ENCODE data around the gene CBX5.
"Not testable (repeated sequence)": the region's sequence is repeated elsewhere in the genome, so short reads cannot be mapped to it uniquely, and the experiment has no call there.

The CBX5 gene

DNA sequence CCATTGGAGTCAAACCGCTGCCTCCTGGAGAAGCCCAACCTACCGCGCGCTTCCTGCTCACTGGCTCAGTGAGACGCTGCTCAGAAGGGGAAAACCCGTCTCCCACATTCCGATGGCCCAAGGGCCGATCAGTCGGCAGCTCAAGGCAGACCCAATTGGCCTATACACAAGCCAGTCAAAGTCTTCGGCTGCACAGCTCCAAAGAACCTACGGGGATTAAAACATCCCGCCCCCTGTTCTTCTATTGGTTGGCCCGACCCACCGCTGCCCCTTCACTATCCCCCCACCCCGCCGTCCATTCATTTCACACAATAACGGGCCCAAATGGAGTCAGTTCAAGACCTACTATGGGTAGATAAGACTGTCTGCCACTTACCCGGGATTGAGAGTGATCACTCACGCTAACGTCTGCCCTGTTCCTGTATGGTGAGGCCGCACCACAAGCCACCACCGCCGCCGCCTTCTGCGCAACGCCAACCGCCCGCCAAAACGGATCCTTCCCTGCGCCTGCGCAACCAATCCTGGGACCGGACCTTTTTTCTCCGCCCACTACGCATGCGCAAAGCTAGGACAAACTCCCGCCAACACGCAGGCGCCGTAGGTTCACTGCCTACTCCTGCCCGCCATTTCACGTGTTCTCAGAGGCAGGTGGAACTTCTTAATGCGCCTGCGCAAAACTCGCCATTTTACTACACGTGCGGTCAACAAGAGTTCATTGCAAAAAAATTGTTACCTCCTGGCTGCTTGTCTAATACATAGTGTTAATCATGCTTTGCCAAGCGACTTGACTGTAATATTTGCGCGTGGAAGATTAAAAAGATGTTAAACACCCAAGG is at the start of gene CBX5:
TSS of gene CBX5 (minus strand) at position 491 of the 836 bp plus-strand sequence. CDS start 22,472 bp downstream, outside the sequence.
- peak; percentile 100 for DNase-seq (ENCODE audit: low read depth)

- DNase-seq (ENCODE audit: low read depth), result no peak
Observed at GRCh38 chr12:54328595-54329337, 48.8 kb upstream of the CBX5 start.

- DNase-seq (ENCODE audit: low read depth), result not testable (repeated sequence)
Observed at GRCh38 chr12:54325442-54326109, 45.7 kb upstream of the CBX5 start.

DNA sequence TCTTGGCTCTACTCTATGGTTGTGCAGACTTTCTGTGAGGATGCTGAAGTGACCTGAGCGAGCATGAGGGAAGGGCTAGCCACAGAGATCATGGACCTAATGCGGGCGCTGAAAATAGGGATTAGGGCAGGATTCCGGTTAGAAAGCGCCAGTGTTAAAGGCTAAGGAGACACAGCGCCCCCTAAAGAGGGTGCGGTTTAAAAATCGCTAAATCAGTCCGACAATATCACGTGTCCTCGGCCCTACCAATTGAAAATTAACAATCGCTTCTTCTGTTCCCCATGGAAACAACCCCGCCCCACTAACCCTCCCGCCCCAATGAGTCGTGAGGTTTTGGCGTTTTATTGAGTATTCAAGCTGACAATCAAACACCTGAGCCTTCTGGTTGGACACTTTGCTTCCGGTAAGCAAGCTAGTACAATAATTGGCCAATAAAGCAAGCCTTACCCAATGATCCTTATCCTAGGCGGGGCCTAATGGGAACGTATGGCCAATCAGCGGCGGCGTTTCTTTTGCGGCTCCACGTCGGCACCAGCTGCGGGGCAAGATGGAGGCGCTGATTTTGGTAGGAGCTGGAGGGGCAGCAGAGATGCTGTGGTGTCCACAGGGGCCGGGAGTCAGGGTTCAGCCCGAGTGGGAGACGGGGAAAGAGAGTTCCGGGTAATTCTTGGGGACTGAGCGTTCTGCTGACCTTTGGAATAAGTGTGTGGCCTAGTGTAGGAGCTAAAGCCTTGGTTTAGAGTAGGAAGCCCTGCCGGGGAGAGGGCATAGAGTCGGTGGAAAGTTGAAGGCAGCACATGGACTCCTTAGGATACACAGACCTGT is 44.9 kb upstream of the CBX5 start, which contains the start of gene COPZ1:
TSS of gene COPZ1 (plus strand) at position 515 of the 825 bp plus-strand sequence. CDS start at position 548, 33 bp downstream.
- peak; percentile 100 for DNase-seq (ENCODE audit: low read depth)

DNA sequence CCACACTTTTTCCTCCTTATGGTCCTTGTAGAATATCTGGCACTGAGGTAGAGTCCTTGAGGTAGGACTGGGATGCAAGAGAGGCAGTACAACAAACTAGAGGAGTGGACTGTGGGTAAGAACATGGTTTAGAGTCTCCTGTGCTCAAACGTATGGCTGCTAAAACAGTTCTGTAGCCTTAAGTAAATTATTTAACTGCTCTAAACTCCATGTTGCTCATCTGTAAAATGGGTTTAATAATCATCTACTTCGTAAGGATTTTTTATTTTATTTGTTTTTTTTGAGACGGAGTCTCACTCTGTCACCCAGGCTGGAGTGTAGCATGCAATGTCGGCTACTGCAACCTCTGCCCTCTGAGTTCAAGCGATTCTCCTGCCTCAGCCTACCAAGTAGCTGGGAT is 41.4 kb upstream of the CBX5 start:
- DNase-seq (ENCODE audit: low read depth), result no peak

DNA sequence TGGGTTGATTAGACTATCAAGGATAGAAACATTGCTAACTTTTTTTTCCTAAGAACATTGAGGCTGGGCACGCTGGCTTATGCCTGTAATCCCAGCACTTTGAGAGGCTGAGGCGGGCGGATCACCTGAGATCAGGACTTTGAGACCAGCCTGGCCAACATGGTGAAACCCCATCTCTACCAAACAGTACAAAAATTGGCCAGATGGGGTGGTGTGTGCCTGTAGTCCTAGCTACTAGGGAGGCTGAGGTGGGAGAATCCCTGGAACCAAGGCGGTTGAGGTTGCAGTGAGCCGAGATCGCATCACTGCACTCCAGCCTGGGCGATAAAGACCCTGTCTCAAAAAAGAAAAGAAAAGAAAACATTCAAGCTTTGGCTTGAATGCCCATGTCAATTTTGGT is 32.4 kb upstream of the CBX5 start:
- DNase-seq (ENCODE audit: low read depth), result not testable (repeated sequence)

- no peak for DNase-seq (ENCODE audit: low read depth)
Observed at GRCh38 chr12:54311051-54311450, 31.1 kb upstream of the CBX5 start.

- no peak for DNase-seq (ENCODE audit: low read depth)
Observed at GRCh38 chr12:54306925-54307741, 27.2 kb upstream of the CBX5 start.

DNA sequence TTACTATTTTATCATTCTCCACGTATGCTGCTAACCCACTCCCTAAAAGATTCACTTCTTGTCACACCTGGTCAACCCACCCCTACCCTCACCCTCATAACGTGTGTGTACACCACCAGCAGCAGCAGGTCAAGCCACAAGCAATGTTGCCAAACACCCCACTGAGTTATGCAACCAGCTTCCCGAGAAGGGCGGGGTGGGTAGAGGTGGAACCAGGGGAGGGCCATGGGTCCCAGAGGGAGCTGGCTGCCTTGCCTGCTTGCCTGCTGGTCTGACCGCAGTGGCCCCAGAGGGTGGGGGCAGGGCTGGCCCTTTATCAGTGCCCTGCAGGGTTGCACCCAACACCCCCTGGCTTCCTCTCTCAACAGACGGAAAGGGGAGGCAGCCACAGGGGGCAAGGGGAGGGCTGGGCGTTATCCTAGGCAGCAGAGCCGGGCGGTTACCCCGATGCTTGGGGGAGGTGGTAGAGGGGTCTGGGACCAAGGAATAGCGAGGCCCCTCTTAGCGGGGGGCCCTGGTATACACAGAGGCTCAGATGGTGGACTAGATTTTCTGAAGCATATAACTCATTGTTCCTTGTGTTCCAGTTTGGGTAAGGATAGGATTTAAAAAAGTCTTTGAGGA is 24.4 kb upstream of the CBX5 start:
- no peak for DNase-seq (ENCODE audit: low read depth)

DNA sequence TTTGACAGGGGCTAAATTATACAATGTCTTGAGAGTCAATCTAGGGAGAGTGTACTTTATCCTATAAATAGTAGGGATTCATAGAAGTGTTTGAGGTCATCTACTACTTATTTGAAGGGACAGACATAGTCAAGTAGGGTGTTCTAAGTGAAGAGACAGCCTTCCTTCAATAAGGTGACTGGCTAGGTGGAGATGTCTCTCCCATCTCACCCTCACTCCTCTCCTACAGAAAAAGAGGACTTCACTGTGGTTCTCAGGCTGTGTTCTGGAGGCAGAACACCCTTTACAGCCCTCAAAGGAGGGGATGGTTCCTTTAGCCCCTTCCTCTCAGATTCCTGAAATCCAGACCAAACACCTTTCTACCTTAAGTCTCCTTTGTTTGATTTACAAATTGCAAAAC is 23.7 kb upstream of the CBX5 start:
- DNase-seq (ENCODE audit: low read depth), result no peak

DNA sequence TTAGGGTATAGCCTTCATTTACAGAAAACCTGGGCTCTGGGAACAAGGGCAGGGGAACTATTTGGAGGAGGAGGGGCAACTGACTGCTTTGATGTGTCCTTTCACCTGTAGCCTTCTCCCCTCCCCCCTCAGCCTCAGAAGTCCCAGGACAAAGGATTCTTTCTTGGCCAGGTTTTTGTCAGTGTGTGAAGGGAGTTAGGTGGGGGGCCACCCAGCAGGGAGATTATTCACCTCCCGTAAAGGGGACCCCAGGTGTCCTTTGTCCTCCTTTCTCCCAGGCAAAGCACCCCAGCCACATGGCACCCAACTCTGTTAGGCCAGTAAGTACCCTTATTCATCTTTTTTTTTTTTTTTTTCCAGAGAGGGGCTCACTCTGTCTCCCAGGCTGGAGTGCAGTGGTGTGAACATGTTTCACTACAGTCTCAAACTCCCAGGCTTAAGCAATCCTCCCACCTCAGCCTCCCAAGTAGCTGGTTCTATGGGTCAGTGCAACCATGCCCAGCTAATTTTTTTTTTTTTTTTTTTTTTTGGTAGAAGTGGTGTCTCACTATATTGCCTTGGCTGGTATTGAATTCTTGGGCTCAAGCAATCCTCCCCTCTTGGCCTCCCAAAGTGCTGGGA is 21.6 kb upstream of the CBX5 start:
- DNase-seq (ENCODE audit: low read depth), result no peak

DNA sequence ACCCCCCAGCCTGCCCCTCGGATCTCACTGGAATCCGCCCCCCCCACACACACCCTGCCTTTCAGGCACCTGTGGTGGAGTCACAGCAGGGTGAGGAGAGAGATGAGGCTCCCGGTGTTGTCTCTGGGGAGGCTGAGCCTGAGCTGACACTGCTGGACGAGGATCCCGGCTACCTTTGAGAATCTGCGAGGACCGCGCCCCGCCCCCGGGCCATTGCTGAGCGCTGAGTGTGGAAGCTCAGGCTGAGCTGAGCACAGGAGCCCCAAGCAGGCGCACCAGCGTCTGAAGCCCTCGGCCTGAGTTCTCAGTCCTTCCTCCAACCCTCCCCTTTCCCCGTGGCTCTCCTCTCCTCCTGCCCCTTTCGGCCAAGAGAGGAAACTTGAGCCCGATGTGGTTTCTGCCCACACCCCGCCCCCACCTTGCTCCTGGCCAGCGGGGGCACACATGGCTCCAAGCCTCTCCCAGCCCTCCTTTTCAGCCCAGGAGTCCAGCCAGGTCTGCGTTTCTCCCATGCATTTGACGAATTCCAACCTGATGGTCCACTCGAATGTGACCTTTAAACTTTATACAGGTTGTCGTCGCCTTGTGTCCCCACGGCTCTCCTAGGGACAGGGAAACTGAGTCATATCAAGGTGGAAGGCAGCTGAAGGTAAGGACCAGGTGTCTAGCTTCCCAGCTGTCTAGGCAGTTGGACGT is 21.0 kb upstream of the CBX5 start, which contains the start of gene NFE2:
TSS of gene NFE2 (minus strand) at position 284 of the 696 bp plus-strand sequence. CDS start 5,767 bp downstream, outside the sequence.
- no peak for DNase-seq (ENCODE audit: low read depth)

GRCh38 chr12:54300225-54300731 is 20.4 kb upstream of the CBX5 start:
- DNase-seq (ENCODE audit: low read depth), result no peak

- DNase-seq (ENCODE audit: low read depth), result no peak
Observed at GRCh38 chr12:54299515-54300224, 19.7 kb upstream of the CBX5 start.

DNA sequence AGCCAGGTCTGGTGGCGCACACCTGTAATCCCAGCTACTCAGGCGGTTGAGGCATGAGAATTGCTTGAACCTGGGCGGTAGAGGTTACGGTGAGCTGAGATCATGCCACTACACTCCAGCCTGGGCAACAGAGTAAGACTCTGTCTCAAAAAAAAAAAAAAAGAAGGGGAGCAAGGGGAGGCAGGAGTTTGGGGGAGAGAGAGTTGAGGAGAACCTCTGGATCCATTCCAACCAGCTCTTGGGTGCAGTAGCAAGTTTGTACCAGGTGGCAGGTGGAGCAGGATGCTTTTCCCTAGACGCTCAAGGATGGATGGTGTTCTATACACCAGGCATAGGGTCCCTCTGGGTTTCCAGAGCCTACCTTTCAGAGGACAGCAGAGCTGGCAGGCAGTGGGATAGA is 19.0 kb upstream of the CBX5 start:
- no peak for DNase-seq (ENCODE audit: low read depth)

- DNase-seq (ENCODE audit: low read depth), result no peak
Observed at GRCh38 chr12:54296393-54297099, 16.6 kb upstream of the CBX5 start.

GRCh38 chr12:54294953-54295566 is 15.1 kb upstream of the CBX5 start:
- no peak for DNase-seq (ENCODE audit: low read depth)
